HCT116 (cell line): ENCODE data around the gene RBM34. TPM values are rescaled to one million over a fixed set of nuclear protein-coding genes. Genes with fewer than 3 reads are reported as not detected.

Experiments
- ATAC-seq: fragments of 200-7000 bp; cut with Tn5 transposase; 2 replicates; pipeline ENCODE4 v1.9.1; 2020; ENCODE audit warnings: mild to moderate bottlenecking, moderate library complexity
- BruUV-seq: library from RNA; stranded (reverse); fragments of 400-500 nt; replicated peaks from 2 replicates; lab custom pipeline; 2021; lab: Mats Ljungman, UMichigan
- CTCF ChIA-PET: fragments of 300-600 bp; sonication (Branson Sonifier 250); formaldehyde crosslinking; loops from one replicate; lab custom pipeline; 2021; ENCODE audit warnings: antibody characterized with exemption; lab: Charles Lee
- POLR2A ChIA-PET: fragments of 300-600, 350-600 bp; sonication (Branson Sonifier 250); formaldehyde crosslinking; loops from one replicate; lab custom pipeline; 2021; ENCODE audit warnings: antibody characterized with exemption; lab: Charles Lee
- RAD21 ChIA-PET, 2 experiments: fragments of 300-600 bp; sonication (Branson Sonifier 250); formaldehyde crosslinking; loops; one replicate each; lab custom pipeline; 2023; ENCODE audit warnings: low total read pairs in 2 of 2; ENCODE audit not compliant: uncharacterized antibody in 2 of 2, unreplicated experiment in 2 of 2, low non-redundant PET in 1 of 2; lab: Charles Lee
- DNase-seq: peaks from one replicate; pipeline ENCODE4 v3.0.0-alpha.2; 2010; ENCODE audit warnings: low read depth, low spot score
- H2AFZ ChIP-seq: fragments of 200-600 bp; shearing (Covaris generic), sonication (generic); 2 replicates; pipeline ENCODE4 v1.6.1; 2017; ENCODE audit warnings: low read depth, mixed run types, mixed read lengths, antibody characterized with exemption, low read length; ENCODE audit not compliant: poor library complexity, severe bottlenecking
- H3K27ac ChIP-seq: 2 replicates; pipeline ENCODE4 v1.5.1; 2012; ENCODE audit warnings: low read depth, low read length
- H3K27me3 ChIP-seq: fragments of 200-600 bp; sonication (generic); 2 replicates; pipeline ENCODE4 v1.6.1; 2016; ENCODE audit warnings: mixed run types, low read length, mixed read lengths; ENCODE audit not compliant: insufficient read depth
- H3K36me3 ChIP-seq, 2 experiments: fragments of 200-500 bp in 1 of 2; fragments of 200-600 bp in 1 of 2; sonication (Bioruptor generic) in 1 of 2; sonication (generic) in 1 of 2; 2 replicates each; pipeline versions ENCODE4 v1.5.1 to v1.6.1; 2014 to 2016; ENCODE audit warnings: low read length in 2 of 2, inconsistent platforms in 1 of 2, mixed read lengths in 1 of 2, mixed run types in 1 of 2; ENCODE audit not compliant: insufficient read depth in 2 of 2, control insufficient read depth in 1 of 2
- H3K4me1 ChIP-seq, 2 experiments: fragments of 200-600 bp in 1 of 2; sonication (generic) in 1 of 2; 2 replicates each; pipeline versions ENCODE4 v1.5.1 to v1.6.1; 2012 to 2017; ENCODE audit warnings: low read length in 2 of 2, inconsistent platforms in 1 of 2, mild to moderate bottlenecking in 1 of 2, mixed read lengths in 1 of 2, mixed run types in 1 of 2, moderate library complexity in 1 of 2; ENCODE audit not compliant: insufficient read depth in 2 of 2, control insufficient read depth in 1 of 2
- H3K4me2 ChIP-seq: fragments of 200-600 bp; sonication (generic); 2 replicates; pipeline ENCODE4 v1.6.1; 2017; ENCODE audit warnings: mixed run types, low read length, mixed read lengths
- H3K4me3 ChIP-seq, 2 experiments: fragments of 200-600 bp in 1 of 2; sonication (generic) in 1 of 2; replicated peaks in 1 of 2; 2 replicates each; pipeline ENCODE4 v1.5.1; 2011 to 2016; ENCODE audit warnings: low read length in 2 of 2, control low read depth in 1 of 2, low read depth in 1 of 2, mild to moderate bottlenecking in 1 of 2, mixed read lengths in 1 of 2, mixed run types in 1 of 2
- H3K79me2 ChIP-seq: fragments of 200-600 bp; sonication (generic); 2 replicates; pipeline ENCODE4 v1.6.1; 2017; ENCODE audit warnings: mild to moderate bottlenecking, mixed run types, low read length, moderate library complexity, mixed read lengths; ENCODE audit not compliant: insufficient read depth
- H3K9ac ChIP-seq: fragments of 200-600 bp; sonication (generic); 2 replicates; pipeline ENCODE4 v1.6.1; 2016; ENCODE audit warnings: low read length, mixed read lengths
- H3K9me2 ChIP-seq: fragments of 200-600 bp; sonication (generic), shearing (Covaris generic); 2 replicates; pipeline ENCODE4 v1.6.1; 2017; ENCODE audit warnings: mixed run types, mild to moderate bottlenecking, moderate library complexity; ENCODE audit not compliant: insufficient read depth
- H3K9me3 ChIP-seq, 2 experiments: fragments of 200-500 bp in 1 of 2; fragments of 200-600 bp in 1 of 2; sonication (Bioruptor generic) in 1 of 2; sonication (generic) in 1 of 2; 2 replicates each; pipeline ENCODE4 v1.6.1; 2014 to 2017; ENCODE audit warnings: low read length in 2 of 2, mixed read lengths in 2 of 2, inconsistent platforms in 1 of 2, low read depth in 1 of 2, mild to moderate bottlenecking in 1 of 2, mixed run types in 1 of 2, moderate library complexity in 1 of 2; ENCODE audit not compliant: control insufficient read depth in 1 of 2, insufficient read depth in 1 of 2
- H4K20me1 ChIP-seq: fragments of 200-600 bp; sonication (generic), shearing (Covaris generic); 2 replicates; pipeline ENCODE4 v1.6.1; 2017; ENCODE audit warnings: mixed run types, mild to moderate bottlenecking, moderate library complexity; ENCODE audit not compliant: insufficient read depth
- CBX3 ChIP-seq: IDR thresholded peaks from 2 replicates; pipeline ENCODE4 v1.6.1; 2012; ENCODE audit warnings: low read depth
- EZH2 ChIP-seq: fragments of 200-600 bp; sonication (generic); IDR thresholded peaks from 2 replicates; pipeline ENCODE4 v1.6.1; 2017; ENCODE audit warnings: antibody characterized with exemption, mixed run types
- EZH2phosphoT487 ChIP-seq: fragments of 200-600 bp; IDR thresholded peaks from 2 replicates; pipeline ENCODE4 v1.6.1; 2018; ENCODE audit warnings: antibody characterized with exemption, borderline replicate concordance
- FOSL1 ChIP-seq: IDR thresholded peaks from 2 replicates; pipeline ENCODE4 v1.6.1; 2012; ENCODE audit warnings: low read depth
- POLR2A ChIP-seq: IDR thresholded peaks from 2 replicates; pipeline ENCODE4 v1.7.0; 2011; ENCODE audit warnings: borderline replicate concordance; ENCODE audit not compliant: insufficient read depth, insufficient read length; ENCODE audit errors: extremely low read depth
- TCF7L2 ChIP-seq: IDR thresholded peaks from 2 replicates; pipeline ENCODE4 v1.7.0; 2011; ENCODE audit warnings: borderline replicate concordance, inconsistent platforms; ENCODE audit not compliant: insufficient read depth, insufficient read length; ENCODE audit errors: extremely low read depth
- intact Hi-C: fragments of 100-400 bp; cut with micrococcal nuclease; formaldehyde crosslinking; loops from 2 replicates; pipeline ENCODE4 v1.10.0; 2022
- total RNA-seq: library from RNA; stranded (reverse); gene quantifications from one replicate; pipeline ENCODE4 v1.2.1, GENCODE V29; 2021; ENCODE audit not compliant: unreplicated experiment
- TF ChIP-seq, protein P1 (sequence below), 3 experiments: fragments of 200-600 bp in 1 of 3; sonication (generic) in 1 of 3; IDR thresholded peaks in 2 of 3; conservative IDR thresholded peaks in 1 of 3; 2 replicates each; pipeline ENCODE4 v1.5.1; 2012 to 2017; ENCODE audit warnings: low read depth in 2 of 3, low read length in 2 of 3, antibody characterized with exemption in 1 of 3, borderline replicate concordance in 1 of 3, control low read depth in 1 of 3, mild to moderate bottlenecking in 1 of 3, mixed read lengths in 1 of 3, mixed run types in 1 of 3, moderate library complexity in 1 of 3; ENCODE audit not compliant: insufficient read depth in 1 of 3

RBM34 gene
- total RNA-seq, 1 experiment from 2014 or later, result 82.0 TPM

GRCh38 chr1:235133086-235133485, 28.0 kb downstream of the RBM34 start:
- no TSS peak for BruUV-seq
- no peak for DNase-seq
- H3K4me1 ChIP-seq, result peaks cover 4 to 6% of the 10 kb centered on the region in 2 experiments; a peak in 3 of 4 replicates
- no peak overlapping the region for H3K9ac ChIP-seq
- no peak for TF ChIP-seq POLR2A
- TF ChIP-seq EZH2phosphoT487, result no peak
- no peak for TF ChIP-seq TCF7L2
- TF ChIP-seq EZH2, result no peak
- no peak for TF ChIP-seq CBX3
- TF ChIP-seq, all 23 proteins: peak for 0
- Histone ChIP-seq H3K4me3 (no peak overlapping the region), H3K36me3 (peaks cover 26 to 28% of the 10 kb centered on the region in 2 experiments), H4K20me1 (no peaks in the 10 kb centered on the region), H3K79me2 (peaks cover 6% of the 10 kb centered on the region), H3K4me2 (no peak overlapping the region), H3K9me3 (no peaks in the 10 kb centered on the region), H3K27me3 (no peaks in the 10 kb centered on the region), H2AFZ (no peak overlapping the region), H3K27ac (no peak overlapping the region), H3K9me2 (no peaks in the 10 kb centered on the region)
- POLR2A ChIA-PET, result no interaction called here
- no peak for ATAC-seq
- intact Hi-C loops, result no loop called here
- RAD21 ChIA-PET, result no interaction called here
- CTCF ChIA-PET, result interaction anchor here (1.3 kb wide), 1 partner anchor 23 kb away, joined by 3 read pairs; no protein-coding TSS in a partner anchor

DNA sequence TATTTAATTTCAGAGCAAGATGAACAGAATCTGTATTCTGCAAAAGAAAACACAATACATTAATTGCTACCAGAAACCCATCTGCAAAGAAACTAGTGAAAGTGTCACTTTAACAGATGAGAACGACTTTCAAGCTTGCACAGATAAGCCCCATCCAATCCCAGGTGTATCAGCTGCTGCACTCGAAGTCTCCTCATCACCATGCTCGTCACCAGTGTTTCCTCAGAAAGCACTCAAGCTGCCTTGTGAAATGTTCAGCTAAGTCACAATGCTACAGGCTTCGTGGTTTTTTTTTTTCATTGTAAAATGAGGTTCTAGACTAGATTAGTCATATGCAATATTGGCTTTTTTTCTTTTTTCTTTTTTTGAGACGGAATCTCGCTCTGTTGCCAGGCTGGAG, 29.1 kb downstream of the RBM34 start:
- H3K9me3 ChIP-seq, result no peaks in the 10 kb centered on the region
- intact Hi-C loops, result no loop called here
- RAD21 ChIA-PET, result no interaction called here
- TF ChIP-seq, protein P1, sequence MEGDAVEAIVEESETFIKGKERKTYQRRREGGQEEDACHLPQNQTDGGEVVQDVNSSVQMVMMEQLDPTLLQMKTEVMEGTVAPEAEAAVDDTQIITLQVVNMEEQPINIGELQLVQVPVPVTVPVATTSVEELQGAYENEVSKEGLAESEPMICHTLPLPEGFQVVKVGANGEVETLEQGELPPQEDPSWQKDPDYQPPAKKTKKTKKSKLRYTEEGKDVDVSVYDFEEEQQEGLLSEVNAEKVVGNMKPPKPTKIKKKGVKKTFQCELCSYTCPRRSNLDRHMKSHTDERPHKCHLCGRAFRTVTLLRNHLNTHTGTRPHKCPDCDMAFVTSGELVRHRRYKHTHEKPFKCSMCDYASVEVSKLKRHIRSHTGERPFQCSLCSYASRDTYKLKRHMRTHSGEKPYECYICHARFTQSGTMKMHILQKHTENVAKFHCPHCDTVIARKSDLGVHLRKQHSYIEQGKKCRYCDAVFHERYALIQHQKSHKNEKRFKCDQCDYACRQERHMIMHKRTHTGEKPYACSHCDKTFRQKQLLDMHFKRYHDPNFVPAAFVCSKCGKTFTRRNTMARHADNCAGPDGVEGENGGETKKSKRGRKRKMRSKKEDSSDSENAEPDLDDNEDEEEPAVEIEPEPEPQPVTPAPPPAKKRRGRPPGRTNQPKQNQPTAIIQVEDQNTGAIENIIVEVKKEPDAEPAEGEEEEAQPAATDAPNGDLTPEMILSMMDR (IDR thresholded peaks at IDR 0.05 in 2 of 3, conservative IDR thresholded peaks at IDR 0.05 in 1 of 3; ENCODE audit: borderline replicate concordance in 1 of 3, insufficient read depth in 1 of 3, low read depth in 2 of 3, low read length in 2 of 3), result no peak
- TF ChIP-seq TCF7L2, result no peak
- no peak for TF ChIP-seq FOSL1
- TF ChIP-seq, all 23 proteins: peak for 0
- ChIA-PET POLR2A (no interaction called here), CTCF (interaction anchor here (1.3 kb wide), 1 partner anchor 24 kb away, joined by 3 read pairs; no protein-coding TSS in a partner anchor)
- Histone ChIP-seq H4K20me1 (peaks cover 7% of the 10 kb centered on the region; the same call in 1 of the 2 replicates), H3K4me1 (peaks cover 6 to 12% of the 10 kb centered on the region in 2 experiments; a peak in 3 of 4 replicates), H3K27me3 (no peaks in the 10 kb centered on the region), H3K4me3 (no peak overlapping the region), H3K36me3 (peaks cover 22 to 24% of the 10 kb centered on the region in 2 experiments), H3K4me2 (no peak overlapping the region), H3K9ac (no peak overlapping the region), H2AFZ (no peak overlapping the region), H3K9me2 (no peaks in the 10 kb centered on the region), H3K79me2 (peaks cover 17% of the 10 kb centered on the region), H3K27ac (no peak overlapping the region)
- ATAC-seq, result no peak
- DNase-seq, result no peak
- no TSS peak for BruUV-seq
